GM12892 (cell line): Measurements from ENCODE around the gene PPM1M.

Experiments used
- POLR2A ChIP-seq: IDR thresholded peaks from 2 replicates; pipeline ENCODE4 v1.6.1; 2011; ENCODE audit warnings: low read depth, low read length, control low read depth
- POLR2AphosphoS5 ChIP-seq: IDR thresholded peaks from 2 replicates; pipeline ENCODE4 v1.6.1; 2011; ENCODE audit warnings: low read depth, low read length, control low read depth
- TAF1 ChIP-seq: IDR thresholded peaks from 2 replicates; pipeline ENCODE4 v1.6.1; 2011; ENCODE audit warnings: low read depth, mild to moderate bottlenecking, control low read depth, low read length, borderline replicate concordance

DNA sequence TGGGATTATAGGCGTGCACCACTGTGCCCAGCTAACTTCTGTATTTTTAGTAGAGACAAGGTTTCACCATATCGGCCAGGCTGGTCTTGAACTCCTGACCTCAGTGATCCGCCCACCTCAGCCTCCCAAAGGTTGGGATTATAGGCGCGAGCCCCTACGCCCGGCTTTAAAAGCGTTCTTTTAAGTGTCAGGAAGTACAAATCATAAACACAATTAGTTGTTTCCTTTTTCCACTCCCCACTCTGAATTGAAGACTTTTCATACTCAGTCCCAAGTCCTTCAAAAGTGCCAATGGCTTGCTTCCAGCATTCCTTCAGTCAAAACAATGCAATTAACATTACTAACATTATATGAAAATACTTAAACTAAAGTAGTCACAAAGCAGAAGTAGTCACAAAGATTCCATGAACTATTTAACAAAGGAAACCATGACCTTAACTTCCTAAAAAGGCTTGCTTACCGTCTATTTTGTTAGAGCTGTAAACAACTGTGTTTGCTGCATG lies 24.7 kb downstream of the PPM1M start:
- no peak for TF ChIP-seq POLR2A
- TF ChIP-seq POLR2AphosphoS5, result no peak
- TF ChIP-seq TAF1, result no peak
